Endothelial cell of umbilical vein (primary cell): ENCODE measurements around the gene ZPR1. TPM values are rescaled to one million over a fixed set of nuclear protein-coding genes. Genes with fewer than 3 reads are reported as not detected.

Experiments used
- Bru-seq: library from RNA; stranded (reverse); fragments of 400-500 nt; gene quantifications from one replicate; lab custom pipeline; 2021; lab: Mats Ljungman, UMichigan
- BruChase-seq, 2 experiments: library from RNA; stranded (reverse); fragments of 400-500 nt; gene quantifications; one replicate each; lab custom pipeline; 2021; lab: Mats Ljungman, UMichigan
- BruUV-seq: library from RNA; stranded (reverse); fragments of 400-500 nt; replicated peaks from 2 replicates; lab custom pipeline; 2021; lab: Mats Ljungman, UMichigan
- CTCF ChIA-PET: fragments of 300-600, 350-600 bp; sonication (Branson Sonifier 250); formaldehyde crosslinking; loops from one replicate; lab custom pipeline; 2021; ENCODE audit warnings: antibody characterized with exemption, inconsistent platforms; lab: Charles Lee
- POLR2A ChIA-PET: fragments of 300-600, 350-600 bp; sonication (Branson Sonifier 250); formaldehyde crosslinking; loops from one replicate; lab custom pipeline; 2021; ENCODE audit warnings: antibody characterized with exemption, inconsistent platforms; lab: Charles Lee
- DNase-seq: peaks from one replicate; pipeline ENCODE4 v3.0.0-alpha.2; 2011; ENCODE audit warnings: low read depth, low spot score
- FAIRE-seq: peaks from 2 replicates; lab custom pipeline; 2011; peaks lifted over from hg19 to GRCh38; lab: Jason Lieb, UNC
- H2AFZ ChIP-seq: 2 replicates; pipeline ENCODE4 v1.6.0; 2012; ENCODE audit warnings: low read depth, low read length, control low read depth, inconsistent platforms
- H3K27ac ChIP-seq: 2 replicates; pipeline ENCODE4 v1.5.1; 2011; ENCODE audit warnings: low read depth, mild to moderate bottlenecking, control low read depth, low read length, moderate library complexity; ENCODE audit not compliant: insufficient read depth
- H3K27me3 ChIP-seq, 2 experiments: 2 replicates each; pipeline versions ENCODE4 v1.6.0 to v1.6.1; 2011; ENCODE audit warnings: low read length in 2 of 2, mixed read lengths in 1 of 2; ENCODE audit not compliant: control insufficient read depth in 2 of 2, insufficient read depth in 2 of 2
- H3K36me3 ChIP-seq, 2 experiments: 2 replicates in 1 of 2; 3 replicates in 1 of 2; pipeline ENCODE4 v1.5.1; 2011; ENCODE audit warnings: low read length in 2 of 2, mild to moderate bottlenecking in 1 of 2, moderate library complexity in 1 of 2; ENCODE audit not compliant: control insufficient read depth in 2 of 2, insufficient read depth in 2 of 2; ENCODE audit errors: extremely low read depth in 1 of 2
- H3K4me1 ChIP-seq: 3 replicates; pipeline ENCODE4 v1.5.1; 2011; ENCODE audit warnings: mild to moderate bottlenecking, low read length; ENCODE audit not compliant: control insufficient read depth, insufficient read depth; ENCODE audit errors: extremely low read depth
- H3K4me2 ChIP-seq: 2 replicates; pipeline ENCODE4 v1.6.1; 2011; ENCODE audit warnings: low read length, control low read depth, mixed read lengths; ENCODE audit not compliant: insufficient read depth
- H3K4me3 ChIP-seq, 3 experiments: fragments of 200-600 bp in 1 of 3; sonication (generic), shearing (Covaris generic) in 1 of 3; replicated peaks in 1 of 3; 2 replicates each; pipeline ENCODE4 v1.5.1; 2011 to 2016; ENCODE audit warnings: control low read depth in 3 of 3, low read length in 3 of 3, mild to moderate bottlenecking in 2 of 3, inconsistent platforms in 1 of 3, low read depth in 1 of 3, moderate library complexity in 1 of 3; ENCODE audit not compliant: insufficient read depth in 1 of 3
- H3K79me2 ChIP-seq: 2 replicates; pipeline ENCODE4 v1.6.0; 2012; ENCODE audit warnings: low read length, inconsistent platforms; ENCODE audit not compliant: control insufficient read depth, insufficient read depth
- H3K9ac ChIP-seq: replicated peaks from 2 replicates; pipeline ENCODE3; 2011; ENCODE audit warnings: low read length, control low read depth; ENCODE audit not compliant: insufficient read depth; ENCODE audit errors: extremely low read depth
- H3K9me1 ChIP-seq: replicated peaks from 3 replicates; pipeline ENCODE4 v1.6.0; 2011; ENCODE audit warnings: mild to moderate bottlenecking, low read length; ENCODE audit not compliant: control insufficient read depth, insufficient read depth; ENCODE audit errors: extremely low read depth
- H3K9me3 ChIP-seq: replicated peaks from 2 replicates; pipeline ENCODE4 v1.5.1; 2012; ENCODE audit warnings: low read length, inconsistent platforms; ENCODE audit not compliant: control insufficient read depth, insufficient read depth
- H4K20me1 ChIP-seq: replicated peaks from 2 replicates; pipeline ENCODE3; 2011; ENCODE audit warnings: mild to moderate bottlenecking, low read length; ENCODE audit not compliant: control insufficient read depth, insufficient read depth; ENCODE audit errors: extremely low read depth
- POLR2A ChIP-seq: IDR thresholded peaks from 2 replicates; pipeline ENCODE4 v1.6.1; 2012; ENCODE audit warnings: low read depth, mild to moderate bottlenecking, control low read depth, low read length
- POLR2AphosphoS5 ChIP-seq: IDR thresholded peaks from 2 replicates; pipeline ENCODE4 v1.6.1; 2012; ENCODE audit warnings: low read depth, mild to moderate bottlenecking, control low read depth, low read length, moderate library complexity; ENCODE audit not compliant: insufficient read depth
- dilution Hi-C: fragments of 300-500 bp; cut with MboI; formaldehyde crosslinking; loops from one replicate; pipeline ENCODE4 v1.15.0; 2019; ENCODE audit warnings: low sequenced_read_pairs; ENCODE audit not compliant: extremely low pct_ligation_motif_present
- intact Hi-C: fragments of 100-400 bp; cut with micrococcal nuclease; formaldehyde crosslinking; loops from one replicate; pipeline ENCODE4 v1.10.0; 2022
- long read RNA-seq: library from polyadenylated mRNA; stranded (forward); transcript quantifications from one replicate; pipeline ENCODE4 v2.0.0, GENCODE V29; 2021
- polyA minus RNA-seq, 3 experiments: library from RNA; depleted of rRNA, polyadenylated mRNA; stranded (reverse); fragments of >200 nt; gene quantifications; 1 replicate in 1 of 3; 2 replicates in 2 of 3; pipeline ENCODE4 v1.2.3, GENCODE V29; 2011
- polyA plus RNA-seq, 4 experiments: library from polyadenylated mRNA; depleted of rRNA in 3 of 4; stranded (reverse) in 3 of 4; unstranded in 1 of 4; fragments of >200 nt; gene quantifications; 2 replicates each; pipeline versions ENCODE4 v1.2.1 to v1.2.3, GENCODE V29; 2011 to 2012; ENCODE audit warnings: missing spikeins in 1 of 4
- total RNA-seq: library from RNA; stranded (reverse); gene quantifications from 2 replicates; pipeline ENCODE4 v1.2.3, GENCODE V29; 2021
- TF ChIP-seq, protein P1 (sequence below), 2 donors: IDR thresholded peaks; 1 replicate in 1 of 2; 2 replicates in 1 of 2; pipeline ENCODE4 v1.5.1; 2011; ENCODE audit warnings: low read length in 2 of 2, mild to moderate bottlenecking in 2 of 2, moderate library complexity in 2 of 2, control low read depth in 1 of 2, inconsistent platforms in 1 of 2, low read depth in 1 of 2; ENCODE audit not compliant: insufficient read depth in 1 of 2; ENCODE audit errors: extremely low read depth in 1 of 2
- TF ChIP-seq, protein P2 (sequence below): IDR thresholded peaks from 2 replicates; pipeline ENCODE4 v1.6.1; 2011; ENCODE audit not compliant: insufficient read depth, insufficient read length

ZPR1 gene, protein sequence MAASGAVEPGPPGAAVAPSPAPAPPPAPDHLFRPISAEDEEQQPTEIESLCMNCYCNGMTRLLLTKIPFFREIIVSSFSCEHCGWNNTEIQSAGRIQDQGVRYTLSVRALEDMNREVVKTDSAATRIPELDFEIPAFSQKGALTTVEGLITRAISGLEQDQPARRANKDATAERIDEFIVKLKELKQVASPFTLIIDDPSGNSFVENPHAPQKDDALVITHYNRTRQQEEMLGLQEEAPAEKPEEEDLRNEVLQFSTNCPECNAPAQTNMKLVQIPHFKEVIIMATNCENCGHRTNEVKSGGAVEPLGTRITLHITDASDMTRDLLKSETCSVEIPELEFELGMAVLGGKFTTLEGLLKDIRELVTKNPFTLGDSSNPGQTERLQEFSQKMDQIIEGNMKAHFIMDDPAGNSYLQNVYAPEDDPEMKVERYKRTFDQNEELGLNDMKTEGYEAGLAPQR
- total RNA-seq = 48.6 and 54.5 TPM in 2 replicates
- polyA plus RNA-seq = 21.0 and 22.6 TPM in 2 replicates
- 29.9 and 34.0 TPM in 2 replicates for polyA plus RNA-seq (2011; cell fraction: cytosol; rRNA removed)
- 44.3 and 50.8 TPM in 2 replicates for polyA plus RNA-seq (2011; cell fraction: nucleus; rRNA removed)
- 37.9 and 40.2 TPM in 2 replicates for polyA plus RNA-seq (2012)
- 34.4 and 36.6 TPM in 2 replicates for polyA minus RNA-seq
- polyA minus RNA-seq (2011; cell fraction: cytosol; rRNA and poly(A)+ RNA removed) = 22.2 TPM
- polyA minus RNA-seq (2011; cell fraction: nucleus; rRNA and poly(A)+ RNA removed) = 29.3 and 31.5 TPM in 2 replicates
- Bru-seq, nascent RNA = percentile 79 among the genes with signal in this experiment
- percentile 90 among the genes with signal in this experiment for BruChase-seq, experiment 1, labeled RNA remaining after a 6-hour chase
- percentile 84 among the genes with signal in this experiment for BruChase-seq, experiment 2, labeled RNA remaining after a 2-hour chase
- long read RNA-seq, full-length matches to known transcripts = 172 of 196 reads
- long read RNA-seq, partial matches to known transcripts = 7 of 196 reads
- long read RNA-seq, other reads (novel, unspliced or antisense) = 17 of 196 reads

DNA sequence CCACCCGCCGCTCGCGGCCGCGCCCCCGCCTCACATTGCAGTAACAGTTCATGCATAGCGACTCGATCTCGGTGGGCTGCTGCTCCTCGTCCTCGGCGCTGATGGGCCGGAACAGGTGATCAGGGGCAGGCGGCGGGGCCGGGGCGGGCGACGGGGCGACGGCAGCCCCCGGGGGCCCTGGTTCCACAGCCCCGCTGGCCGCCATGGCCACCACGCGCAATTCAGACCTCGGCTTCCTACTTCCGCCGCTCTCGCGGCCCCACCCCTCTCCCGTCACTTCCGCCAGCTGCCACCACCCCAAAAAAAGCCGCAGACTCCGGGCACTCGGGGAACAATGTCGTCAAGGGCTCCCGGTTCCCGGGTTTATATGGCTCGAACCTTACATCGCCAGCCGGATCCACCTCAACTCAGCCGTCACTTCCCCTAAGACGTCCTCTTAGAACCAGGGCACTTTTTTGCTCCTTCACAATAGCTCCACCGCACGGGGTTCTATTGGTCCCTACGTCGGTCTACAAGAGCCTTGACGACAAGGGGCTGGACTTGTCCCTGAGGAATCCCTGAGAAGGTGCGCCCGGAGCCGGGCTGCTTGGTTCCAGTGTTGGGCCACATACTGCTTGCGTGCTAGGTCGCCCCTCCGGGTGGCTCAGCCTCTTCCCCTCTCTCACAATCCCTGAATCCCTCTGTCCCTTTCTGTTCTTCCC is at the start of gene ZPR1:
ZPR1 (minus strand) TSS at position 238 of the 701 bp plus-strand sequence; CDS start at position 205, 33 bp downstream.
- peaks cover 15% of the 10 kb centered on the region for H3K79me2 ChIP-seq
- ChIA-PET CTCF (interaction anchor here (1.0 to 6.2 kb wide), 8 partner anchors 13 to 439 kb away, joined by 3 to 210 read pairs (median 4); no protein-coding TSS in a partner anchor), POLR2A (interaction anchor here (0.5 to 1.4 kb wide), 5 partner anchors 68 to 413 kb away, joined by 3 to 8 read pairs (median 3); partner anchors contain the start of gene SIK3)
- intact Hi-C loops = loop anchor here (1.0 to 5.0 kb wide), 2 partner anchors 16 to 539 kb away; partner anchors contain the start of genes BUD13 and CEP164
- peak within 1 kb of the TSS; percentile 96 for H3K4me2 ChIP-seq
- peak; percentile 72 for FAIRE-seq
- TF ChIP-seq POLR2A = peak; percentile 97
- TF ChIP-seq, protein P1, sequence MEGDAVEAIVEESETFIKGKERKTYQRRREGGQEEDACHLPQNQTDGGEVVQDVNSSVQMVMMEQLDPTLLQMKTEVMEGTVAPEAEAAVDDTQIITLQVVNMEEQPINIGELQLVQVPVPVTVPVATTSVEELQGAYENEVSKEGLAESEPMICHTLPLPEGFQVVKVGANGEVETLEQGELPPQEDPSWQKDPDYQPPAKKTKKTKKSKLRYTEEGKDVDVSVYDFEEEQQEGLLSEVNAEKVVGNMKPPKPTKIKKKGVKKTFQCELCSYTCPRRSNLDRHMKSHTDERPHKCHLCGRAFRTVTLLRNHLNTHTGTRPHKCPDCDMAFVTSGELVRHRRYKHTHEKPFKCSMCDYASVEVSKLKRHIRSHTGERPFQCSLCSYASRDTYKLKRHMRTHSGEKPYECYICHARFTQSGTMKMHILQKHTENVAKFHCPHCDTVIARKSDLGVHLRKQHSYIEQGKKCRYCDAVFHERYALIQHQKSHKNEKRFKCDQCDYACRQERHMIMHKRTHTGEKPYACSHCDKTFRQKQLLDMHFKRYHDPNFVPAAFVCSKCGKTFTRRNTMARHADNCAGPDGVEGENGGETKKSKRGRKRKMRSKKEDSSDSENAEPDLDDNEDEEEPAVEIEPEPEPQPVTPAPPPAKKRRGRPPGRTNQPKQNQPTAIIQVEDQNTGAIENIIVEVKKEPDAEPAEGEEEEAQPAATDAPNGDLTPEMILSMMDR (IDR thresholded peaks at IDR 0.05; ENCODE audit: extremely low read depth in 1 of 2, insufficient read depth in 1 of 2, low read depth in 1 of 2, low read length in 2 of 2) = no peak
- TF ChIP-seq POLR2AphosphoS5 = peak; percentile 96
- TF ChIP-seq, protein P2, sequence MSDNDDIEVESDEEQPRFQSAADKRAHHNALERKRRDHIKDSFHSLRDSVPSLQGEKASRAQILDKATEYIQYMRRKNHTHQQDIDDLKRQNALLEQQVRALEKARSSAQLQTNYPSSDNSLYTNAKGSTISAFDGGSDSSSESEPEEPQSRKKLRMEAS = peak; percentile 28
- H2AFZ ChIP-seq = peak within 1 kb of the TSS; percentile 92
- H3K4me1 ChIP-seq = peaks cover 13% of the 10 kb centered on the region
- TSS peak; percentile 98 for BruUV-seq
- dilution Hi-C loops = no loop called here
- H4K20me1 ChIP-seq = no peaks in the 10 kb centered on the region
- H3K36me3 ChIP-seq = peaks cover 19 to 22% of the 10 kb centered on the region in 2 experiments
- peak within 1 kb of the TSS; percentile 52 for H3K27ac ChIP-seq
- H3K9me1 ChIP-seq = no peaks in the 10 kb centered on the region
- H3K9me3 ChIP-seq = no peaks in the 10 kb centered on the region
- H3K27me3 ChIP-seq = no peaks in the 10 kb centered on the region
- H3K4me3 ChIP-seq = peak within 1 kb of the TSS; percentile 76 to 92 (median 88)
- peak; percentile 79 for DNase-seq
- H3K9ac ChIP-seq = peak within 1 kb of the TSS; percentile 88
